Measurements from ENCODE around the gene CRYZL1.
"Not testable (repeated sequence)": the region's sequence is repeated elsewhere in the genome, so short reads cannot be mapped to it uniquely, and the experiment has no call there.

Gene CRYZL1

GRCh38 chr21:33641352-33642026 lies at the start of gene CRYZL1:
TSS of gene CRYZL1 (minus strand) at chr21:33641741. CDS start at chr21:33631551, 10,190 bp downstream.
- FAIRE-seq (peak; percentile 100), DNase-seq (ENCODE audit: insufficient read length, low spot score) (peak; percentile 84)

- DNase-seq (ENCODE audit: insufficient read length, low spot score) (no peak), FAIRE-seq (no peak)
Observed at GRCh38 chr21:33690874-33691273, 49.3 kb upstream of the CRYZL1 start.

GRCh38 chr21:33688353-33688752 lies 46.8 kb upstream of the CRYZL1 start:
- DNase-seq (ENCODE audit: insufficient read length, low spot score): no peak
- FAIRE-seq: no peak

- DNase-seq (ENCODE audit: insufficient read length, low spot score) (no peak), FAIRE-seq (no peak)
Observed at GRCh38 chr21:33687634-33688033, 46.1 kb upstream of the CRYZL1 start.

- DNase-seq (ENCODE audit: insufficient read length, low spot score): no peak
- FAIRE-seq: no peak
Observed at GRCh38 chr21:33686386-33686785, 44.8 kb upstream of the CRYZL1 start.

- no peak for FAIRE-seq
- DNase-seq (ENCODE audit: insufficient read length, low spot score): no peak
Observed at GRCh38 chr21:33685613-33686197, 44.2 kb upstream of the CRYZL1 start.

- FAIRE-seq: no peak
- no peak for DNase-seq (ENCODE audit: insufficient read length, low spot score)
Observed at GRCh38 chr21:33684923-33685560, 43.5 kb upstream of the CRYZL1 start.

- no peak for FAIRE-seq
Observed at GRCh38 chr21:33684068-33684467, 42.5 kb upstream of the CRYZL1 start.

GRCh38 chr21:33682992-33683627 lies 41.6 kb upstream of the CRYZL1 start:
- FAIRE-seq: no peak
- DNase-seq (ENCODE audit: insufficient read length, low spot score): no peak

More at GRCh38 chr21:33684068-33684467, 42.5 kb upstream of the CRYZL1 start:
- DNase-seq (ENCODE audit: insufficient read length, low spot score): no peak

- FAIRE-seq: no peak
- DNase-seq (ENCODE audit: insufficient read length, low spot score): no peak
Observed at GRCh38 chr21:33680870-33681269, 39.3 kb upstream of the CRYZL1 start.

GRCh38 chr21:33677450-33677849 lies 35.9 kb upstream of the CRYZL1 start:
- FAIRE-seq: no peak
- no peak for DNase-seq (ENCODE audit: insufficient read length, low spot score)

- DNase-seq (ENCODE audit: insufficient read length, low spot score); FAIRE-seq: not testable (repeated sequence)
Observed at GRCh38 chr21:33676666-33677065, 35.1 kb upstream of the CRYZL1 start.

- FAIRE-seq (no peak), DNase-seq (ENCODE audit: insufficient read length, low spot score) (no peak)
Observed at GRCh38 chr21:33674226-33674625, 32.7 kb upstream of the CRYZL1 start.

GRCh38 chr21:33673473-33673872 lies 31.9 kb upstream of the CRYZL1 start:
- no peak for DNase-seq (ENCODE audit: insufficient read length, low spot score)
- FAIRE-seq: no peak

- no peak for DNase-seq (ENCODE audit: insufficient read length, low spot score)
- no peak for FAIRE-seq
Observed at GRCh38 chr21:33670076-33670978, 28.8 kb upstream of the CRYZL1 start.

- DNase-seq (ENCODE audit: insufficient read length, low spot score) (no peak), FAIRE-seq (no peak)
Observed at GRCh38 chr21:33668620-33669019, 27.1 kb upstream of the CRYZL1 start.

GRCh38 chr21:33668180-33668579 lies 26.6 kb upstream of the CRYZL1 start:
- no peak for FAIRE-seq
- no peak for DNase-seq (ENCODE audit: insufficient read length, low spot score)

- no peak for DNase-seq (ENCODE audit: insufficient read length, low spot score)
- no peak for FAIRE-seq
Observed at GRCh38 chr21:33667636-33668035, 26.1 kb upstream of the CRYZL1 start.

GRCh38 chr21:33666153-33666552 lies 24.6 kb upstream of the CRYZL1 start:
- DNase-seq (ENCODE audit: insufficient read length, low spot score) (no peak), FAIRE-seq (no peak)

- no peak for FAIRE-seq
- DNase-seq (ENCODE audit: insufficient read length, low spot score): no peak
Observed at GRCh38 chr21:33664135-33664534, 22.6 kb upstream of the CRYZL1 start.

GRCh38 chr21:33663241-33663640 lies 21.7 kb upstream of the CRYZL1 start:
- no peak for FAIRE-seq
- no peak for DNase-seq (ENCODE audit: insufficient read length, low spot score)
